Measurements from ENCODE around the gene ELP1.
"Not testable (repeated sequence)": the region's sequence is repeated elsewhere in the genome, so short reads cannot be mapped to it uniquely, and the experiment has no call there.

The ELP1 gene

GRCh38 chr9:108933718-108934322, at the start of gene ELP1:
ELP1 (minus strand) TSS chr9:108934124; CDS start chr9:108931146, 2,978 bp downstream.
- DNase-seq = peak; percentile 88 to 92

GRCh38 chr9:108980893-108981292, 47.0 kb upstream of the ELP1 start:
- DNase-seq = no peak

GRCh38 chr9:108978205-108978604, 44.3 kb upstream of the ELP1 start:
- DNase-seq = no peak

GRCh38 chr9:108973895-108974294, 40.0 kb upstream of the ELP1 start:
- no peak for DNase-seq

- no peak for DNase-seq
Observed at GRCh38 chr9:108972626-108973209, 38.8 kb upstream of the ELP1 start.

- no peak for DNase-seq
Observed at GRCh38 chr9:108972186-108972585, 38.3 kb upstream of the ELP1 start.

- DNase-seq = not testable (repeated sequence)
Observed at GRCh38 chr9:108971392-108971791, 37.5 kb upstream of the ELP1 start.

GRCh38 chr9:108967916-108968315, 34.0 kb upstream of the ELP1 start:
- no peak for DNase-seq

GRCh38 chr9:108963459-108964143, 29.7 kb upstream of the ELP1 start:
- no peak for DNase-seq

- DNase-seq = peak; percentile 16 to 56
Observed at GRCh38 chr9:108961151-108961550, 27.2 kb upstream of the ELP1 start.

GRCh38 chr9:108960331-108960730, 26.4 kb upstream of the ELP1 start:
- DNase-seq = no peak

- DNase-seq = no peak
Observed at GRCh38 chr9:108956631-108957026, 22.7 kb upstream of the ELP1 start.

GRCh38 chr9:108956022-108956630, 22.2 kb upstream of the ELP1 start:
- DNase-seq = peak; percentile 37 to 44

- DNase-seq = peak; percentile 0 to 17
Observed at GRCh38 chr9:108953983-108954574, 20.2 kb upstream of the ELP1 start.

- no peak for DNase-seq
Observed at GRCh38 chr9:108951578-108951977, 17.7 kb upstream of the ELP1 start.

GRCh38 chr9:108950168-108950567, 16.2 kb upstream of the ELP1 start:
- DNase-seq = no peak

GRCh38 chr9:108939975-108940374, 6.1 kb upstream of the ELP1 start:
- no peak for DNase-seq

GRCh38 chr9:108937561-108938305, 3.8 kb upstream of the ELP1 start:
- DNase-seq = no peak

GRCh38 chr9:108934323-108934893, 484 bp upstream of the ELP1 start, which contains the start of gene ABITRAM:
ABITRAM (plus strand) TSS chr9:108934400; CDS start chr9:108934487, 87 bp downstream.
- peak; percentile 39 to 81 for DNase-seq

GRCh38 chr9:108933231-108933717, 650 bp downstream of the ELP1 start:
- DNase-seq = peak in 1 of 2 experiments; percentile 23

GRCh38 chr9:108928386-108928785, 5.5 kb downstream of the ELP1 start:
- DNase-seq = no peak

- DNase-seq = no peak
Observed at GRCh38 chr9:108924466-108924865, 9.5 kb downstream of the ELP1 start.

All from NCI-H526 (cell line).